Esophagus squamous epithelium (tissue), 4 donors: ENCODE measurements around the gene SLAMF7.

ENCODE experiments used
- POLR2A ChIP-seq, 4 donors: fragments of 450-650 bp; IDR thresholded peaks; one replicate each; pipeline ENCODE4 v1.6.1; 2017; ENCODE audit warnings: antibody characterized with exemption in 4 of 4, mild to moderate bottlenecking in 4 of 4, moderate library complexity in 3 of 4
- TF ChIP-seq, protein P1 (sequence below), 6 experiments: fragments of 450-650 bp in 4 of 6; fragments of 200-600 bp in 2 of 6; sonication (generic) in 2 of 6; IDR thresholded peaks; one replicate each; pipeline ENCODE4 v1.5.1; 2016 to 2019; ENCODE audit warnings: antibody characterized with exemption in 6 of 6, mild to moderate bottlenecking in 4 of 6, moderate library complexity in 4 of 6

DNA sequence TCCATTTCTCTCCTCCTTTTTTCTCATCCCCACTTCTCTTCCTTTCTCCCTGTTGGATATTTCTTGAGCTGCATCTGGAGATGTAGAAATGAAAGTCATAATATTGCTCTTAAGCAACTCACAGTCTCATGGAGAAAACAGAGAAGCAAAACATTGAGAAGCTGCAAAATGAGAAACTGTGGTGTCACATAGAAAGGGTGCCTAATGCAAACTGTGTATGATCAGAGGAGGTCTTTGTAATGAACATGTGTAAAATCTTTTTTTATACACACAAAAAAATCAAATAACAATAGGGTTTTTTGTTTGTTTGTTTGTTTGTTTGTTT is 11.8 kb upstream of the SLAMF7 start:
- TF ChIP-seq, protein P1, sequence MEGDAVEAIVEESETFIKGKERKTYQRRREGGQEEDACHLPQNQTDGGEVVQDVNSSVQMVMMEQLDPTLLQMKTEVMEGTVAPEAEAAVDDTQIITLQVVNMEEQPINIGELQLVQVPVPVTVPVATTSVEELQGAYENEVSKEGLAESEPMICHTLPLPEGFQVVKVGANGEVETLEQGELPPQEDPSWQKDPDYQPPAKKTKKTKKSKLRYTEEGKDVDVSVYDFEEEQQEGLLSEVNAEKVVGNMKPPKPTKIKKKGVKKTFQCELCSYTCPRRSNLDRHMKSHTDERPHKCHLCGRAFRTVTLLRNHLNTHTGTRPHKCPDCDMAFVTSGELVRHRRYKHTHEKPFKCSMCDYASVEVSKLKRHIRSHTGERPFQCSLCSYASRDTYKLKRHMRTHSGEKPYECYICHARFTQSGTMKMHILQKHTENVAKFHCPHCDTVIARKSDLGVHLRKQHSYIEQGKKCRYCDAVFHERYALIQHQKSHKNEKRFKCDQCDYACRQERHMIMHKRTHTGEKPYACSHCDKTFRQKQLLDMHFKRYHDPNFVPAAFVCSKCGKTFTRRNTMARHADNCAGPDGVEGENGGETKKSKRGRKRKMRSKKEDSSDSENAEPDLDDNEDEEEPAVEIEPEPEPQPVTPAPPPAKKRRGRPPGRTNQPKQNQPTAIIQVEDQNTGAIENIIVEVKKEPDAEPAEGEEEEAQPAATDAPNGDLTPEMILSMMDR (IDR thresholded peaks at IDR 0.05): no peak
- no peak for TF ChIP-seq POLR2A (IDR thresholded peaks at IDR 0.05)
